ENCODE data around the gene GPX2. TPM values are rescaled to one million over a fixed set of nuclear protein-coding genes. Genes with fewer than 3 reads are reported as not detected.

GPX2 gene
- total and polyA plus RNA-seq, 2 of the 8 experiments (the other 6 are each of a cell fraction or from before 2014, with no cell fraction given): 0.30 to 0.89 TPM

- ChIA-PET CTCF (ENCODE audit: partially characterized antibody) (interaction anchor here (1.2 to 1.9 kb wide), 2 partner anchors 25 to 92 kb away, joined by 5 to 6 read pairs; no protein-coding TSS in a partner anchor), POLR2A (ENCODE audit: partially characterized antibody) (interaction anchor here (1.1 to 2.0 kb wide), 2 partner anchors 12 to 14 kb away, joined by 3 to 7 read pairs; partner anchors contain the start of gene CHURC1)
- Histone ChIP-seq H3K27ac (ENCODE audit: low read depth, low read length) (no peak overlapping the region), H3K36me3 (ENCODE audit: control insufficient read depth in 2 of 4, insufficient read depth in 4 of 4, low read length in 3 of 4) (peaks cover 9 to 37% (median 13%) of the 10 kb centered on the region in 4 experiments), H3K79me1 (ENCODE audit: low read depth, low read length) (no peaks in the 10 kb centered on the region), H3K18ac (ENCODE audit: extremely low read depth, low read length) (no peak overlapping the region), H3K4me3 (ENCODE audit: extremely low read depth in 1 of 4, insufficient read depth in 2 of 4, low read depth in 3 of 4, low read length in 4 of 4) (no peak overlapping the region), H3K23me2 (ENCODE audit: low read depth, low read length) (no peaks in the 10 kb centered on the region), H3K9ac (replicated peaks in 1 of 4; ENCODE audit: extremely low read depth in 1 of 4, low read depth in 3 of 4, low read length in 3 of 4) (no peak overlapping the region), H4K20me1 (replicated peaks in 1 of 2; ENCODE audit: control insufficient read depth in 1 of 2, insufficient read depth in 2 of 2, low read length in 2 of 2) (no peaks in the 10 kb centered on the region), H3K56ac (replicated peaks; ENCODE audit: insufficient read length, low read depth, low read length) (no peak overlapping the region), H3K23ac (ENCODE audit: insufficient read length) (no peak overlapping the region), H3K27me3 (replicated peaks in 1 of 4; ENCODE audit: control insufficient read depth in 3 of 4, extremely low read depth in 1 of 4, insufficient read depth in 3 of 4, low read length in 3 of 4) (no peaks in the 10 kb centered on the region), H4K8ac (ENCODE audit: extremely low read depth, insufficient read depth, low read length) (no peak overlapping the region), H3K14ac (ENCODE audit: insufficient read length) (no peak overlapping the region), H2BK15ac (ENCODE audit: low read length) (no peak overlapping the region), H2AFZ (ENCODE audit: low read length) (no peak overlapping the region), H3K4me2 (ENCODE audit: insufficient read depth in 1 of 2, low read depth in 2 of 2, low read length in 2 of 2) (no peak overlapping the region), H2BK5ac (ENCODE audit: low read depth, low read length) (no peak overlapping the region), H4K5ac (ENCODE audit: insufficient read length, low read depth, low read length) (no peak overlapping the region), H3K79me2 (ENCODE audit: control insufficient read depth in 1 of 2, insufficient read depth in 2 of 2, low read length in 2 of 2) (no peaks in the 10 kb centered on the region), H3K4ac (replicated peaks; ENCODE audit: insufficient read length, low read depth, low read length) (no peak overlapping the region), H2BK20ac (ENCODE audit: low read length) (no peak overlapping the region), H2BK120ac (replicated peaks; ENCODE audit: low read depth, low read length) (no peak overlapping the region), H3K4me1 (replicated peaks in 1 of 4; ENCODE audit: control insufficient read depth in 3 of 4, insufficient read depth in 4 of 4, low read length in 3 of 4) (peaks cover 0 to 3% (median 0%) of the 10 kb centered on the region in 4 experiments; a peak in 1 of 7 replicates), H3K9me3 (ENCODE audit: insufficient read depth in 2 of 2, low read depth in 1 of 2, low read length in 1 of 2) (no peaks in the 10 kb centered on the region), H2AK5ac (ENCODE audit: low read depth, low read length) (no peak overlapping the region), H4K91ac (replicated peaks; ENCODE audit: insufficient read length, low read length) (no peak overlapping the region), H2BK12ac (ENCODE audit: low read depth, low read length) (no peak overlapping the region)
- FAIRE-seq: no peak
- no peak for DNase-seq (ENCODE audit: low read depth in 1 of 2, low spot score in 2 of 2)
- WGBS, 2 experiments (ENCODE audit: extremely low coverage in 1 of 2, insufficient coverage in 1 of 2, insufficient read length in 1 of 2, insufficient replicate concordance in 2 of 2, low coverage in 1 of 2, low lambda C conversion rate in 2 of 2, missing lambda C conversion rate in 1 of 2): 85% methylated on average over 7 of the region's 7 CpGs; no CpG with 5 or more reads in 1 of the 2 experiments
- TF ChIP-seq GABPA (IDR thresholded peaks at IDR 0.05; ENCODE audit: borderline replicate concordance, insufficient read depth, low read length) (no peak), POLR2AphosphoS5 (IDR thresholded peaks at IDR 0.05; ENCODE audit: low read depth, low read length) (no peak)
These were observed 14.1 kb downstream of the GPX2 start for GRCh38 chr14:64928239-64929013.
